ENCODE data around the gene ZMYM1.
"Not testable (repeated sequence)": the region's sequence is repeated elsewhere in the genome, so short reads cannot be mapped to it uniquely, and the experiment has no call there.

ZMYM1 gene

DNA sequence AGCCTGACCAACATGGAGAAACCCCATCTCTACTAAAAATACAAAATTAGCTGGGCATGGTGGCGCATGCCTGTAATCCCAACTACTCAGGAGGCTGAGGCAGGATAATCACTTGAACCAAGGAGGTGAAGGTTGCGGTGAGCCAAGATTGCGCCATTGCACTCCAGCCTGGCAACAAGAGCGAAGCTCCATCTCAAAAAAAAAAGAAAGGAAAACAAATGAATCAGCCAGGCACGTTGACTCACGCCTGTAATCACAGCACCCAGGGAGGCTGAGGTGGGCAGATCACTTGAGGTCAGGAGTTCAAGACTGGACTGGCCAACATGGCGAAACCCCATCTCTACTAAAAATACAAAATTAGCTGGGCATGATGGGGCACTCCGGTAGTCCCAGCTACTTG, 2.8 kb upstream of the ZMYM1 start:
- DNase-seq (ENCODE audit: low read depth, low spot score), result peak; percentile 7

DNA sequence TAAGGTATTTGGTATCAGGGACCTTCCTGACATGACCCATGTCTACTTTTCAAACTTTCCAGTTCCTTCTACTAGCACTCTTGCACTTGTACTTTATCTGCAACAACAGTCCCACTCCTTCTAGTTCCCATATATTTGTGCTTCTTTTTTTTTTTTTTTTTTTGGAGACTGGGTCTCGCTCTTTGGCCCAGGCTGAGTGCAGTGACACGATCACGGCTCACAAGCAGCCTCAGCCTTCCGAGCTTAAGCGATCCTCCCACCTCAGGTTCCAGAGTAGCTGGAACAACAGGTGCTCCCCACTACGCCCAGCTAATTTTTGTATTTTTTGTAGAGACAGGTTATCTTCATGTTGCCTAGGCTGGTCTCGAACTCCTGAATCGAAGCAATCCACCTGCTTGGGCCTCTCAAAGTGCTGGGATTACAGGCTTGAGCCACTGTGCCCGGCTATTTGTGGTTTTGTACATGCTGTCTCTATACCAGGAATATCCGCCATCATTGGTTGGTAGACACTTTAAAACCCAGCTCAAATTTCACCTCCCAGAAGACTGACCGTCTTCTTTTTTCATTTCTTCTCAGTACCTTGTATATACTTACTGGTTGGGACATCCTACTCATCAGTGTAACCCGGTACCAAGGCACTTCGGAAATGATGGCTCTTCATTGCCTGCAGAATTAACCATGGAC, 1.1 kb downstream of the ZMYM1 start:
- no peak for DNase-seq (ENCODE audit: low read depth, low spot score)

DNA sequence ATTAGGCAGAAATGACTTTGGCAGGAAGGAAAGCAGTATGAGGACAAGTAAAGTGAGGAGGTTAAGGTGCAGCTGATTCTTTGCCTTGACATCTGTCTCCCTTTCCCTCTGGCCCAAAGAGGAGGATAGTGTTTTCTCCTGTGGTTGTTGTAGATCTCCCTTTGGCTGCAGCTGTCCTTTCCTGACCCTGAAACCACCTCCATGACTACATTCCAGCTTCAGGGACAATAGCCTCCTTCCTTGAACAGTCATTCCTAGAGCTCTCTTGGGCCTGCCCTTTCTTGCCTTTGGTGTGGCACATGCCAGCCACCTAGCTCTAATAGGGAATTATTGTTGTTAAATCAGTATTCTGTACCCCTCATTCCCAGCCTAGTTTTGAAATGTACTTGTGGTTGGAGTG, 6.2 kb downstream of the ZMYM1 start:
- no peak for DNase-seq (ENCODE audit: low read depth, low spot score)

DNA sequence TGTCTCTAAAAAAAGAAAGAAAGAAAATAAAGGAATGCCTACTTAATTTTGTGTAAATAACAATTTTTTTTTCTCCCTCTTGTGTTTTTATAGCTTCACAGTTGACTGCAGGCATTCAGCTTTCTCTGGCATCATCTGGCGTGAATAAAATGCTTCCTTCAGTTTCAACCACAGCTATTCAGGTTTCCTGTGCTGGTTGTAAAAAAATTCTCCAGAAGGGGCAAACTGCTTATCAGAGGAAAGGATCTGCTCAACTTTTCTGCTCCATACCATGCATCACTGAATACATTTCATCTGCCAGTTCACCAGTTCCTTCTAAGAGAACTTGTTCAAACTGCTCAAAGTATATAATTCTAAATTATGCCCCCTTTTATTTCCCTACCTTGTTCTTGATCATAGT, 18.0 kb downstream of the ZMYM1 start:
- no peak for DNase-seq (ENCODE audit: low read depth, low spot score)

DNA sequence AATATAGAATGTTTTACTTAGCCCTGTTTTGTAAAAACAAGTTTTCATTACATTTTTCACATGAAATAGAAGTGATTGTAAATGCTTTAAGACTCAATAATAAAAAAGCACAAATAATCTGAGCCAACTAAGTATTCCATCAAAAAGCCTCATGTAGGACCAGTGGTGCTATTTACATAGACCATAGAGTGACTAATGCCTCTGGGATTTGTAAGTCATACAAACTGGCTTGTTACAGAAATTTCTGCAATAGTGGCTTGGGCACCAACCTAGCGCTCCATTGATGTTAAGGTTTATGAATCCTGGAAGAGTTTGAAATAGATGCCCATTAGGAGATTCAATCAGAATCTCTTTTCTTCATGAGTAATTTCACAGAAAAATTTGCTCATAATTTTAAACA, 31.9 kb downstream of the ZMYM1 start:
- DNase-seq (ENCODE audit: low read depth, low spot score), result no peak

DNA sequence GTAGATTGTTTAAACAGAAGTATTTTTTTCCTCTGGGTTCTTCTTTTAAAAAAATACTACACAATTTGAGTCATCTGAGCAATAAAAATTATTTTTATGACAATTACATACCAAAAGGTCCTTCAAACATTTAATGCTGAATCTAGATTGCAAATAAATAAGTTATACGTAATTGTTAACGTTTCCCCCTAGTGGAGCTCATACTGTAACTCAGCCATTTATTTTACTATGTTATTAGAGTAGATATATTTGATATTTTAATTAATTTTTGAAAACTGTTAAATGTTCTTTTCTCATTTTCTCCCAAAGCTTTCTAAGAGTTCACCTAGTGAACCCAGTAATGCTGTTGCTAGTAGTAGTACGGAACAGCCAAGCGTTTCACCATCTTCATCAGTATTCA, 33.5 kb downstream of the ZMYM1 start:
- no peak for DNase-seq (ENCODE audit: low read depth, low spot score)

DNA sequence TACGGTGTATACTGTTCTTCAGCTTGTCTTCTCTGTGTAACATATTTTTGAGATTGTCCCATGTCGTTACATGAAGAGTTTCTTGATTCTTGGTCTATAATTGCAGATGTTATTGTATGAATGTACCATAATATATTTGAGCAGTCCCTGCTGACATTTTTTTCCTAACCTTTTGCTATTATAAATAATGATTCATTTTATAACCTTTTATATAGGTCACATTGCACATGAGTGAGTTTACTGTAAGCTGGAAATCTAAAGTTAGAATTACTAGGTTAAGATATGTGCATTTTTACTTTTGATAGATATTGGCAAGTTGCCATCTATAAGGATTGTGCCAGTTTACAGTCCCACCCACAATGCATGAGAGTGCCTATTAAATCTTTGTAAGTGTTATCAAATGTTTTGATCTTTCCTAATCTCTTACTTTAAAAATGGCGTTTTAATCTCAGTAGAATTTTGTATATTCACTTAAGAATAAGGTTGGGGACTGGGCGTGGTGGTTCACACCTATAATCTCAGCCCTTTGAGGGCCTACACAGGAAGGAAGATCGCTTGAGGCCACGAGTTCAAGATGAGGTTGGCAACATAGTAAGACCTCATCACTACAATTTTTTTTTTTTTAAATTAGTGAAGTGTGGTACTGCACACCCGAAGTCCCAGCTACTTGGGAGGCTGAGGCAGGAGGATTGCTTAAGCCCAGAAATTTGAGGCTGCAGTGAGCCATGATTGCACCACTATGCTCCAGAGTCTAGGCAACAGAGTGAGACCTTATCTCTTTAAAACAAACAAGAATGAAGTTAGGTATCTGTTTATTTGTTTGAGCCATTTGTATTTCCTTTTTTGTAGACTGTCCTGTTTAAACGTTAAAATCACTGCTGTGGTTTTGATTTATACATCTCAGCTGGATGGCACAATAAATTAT, 36.5 kb downstream of the ZMYM1 start:
- DNase-seq (ENCODE audit: low read depth, low spot score), result peak; percentile 39

DNA sequence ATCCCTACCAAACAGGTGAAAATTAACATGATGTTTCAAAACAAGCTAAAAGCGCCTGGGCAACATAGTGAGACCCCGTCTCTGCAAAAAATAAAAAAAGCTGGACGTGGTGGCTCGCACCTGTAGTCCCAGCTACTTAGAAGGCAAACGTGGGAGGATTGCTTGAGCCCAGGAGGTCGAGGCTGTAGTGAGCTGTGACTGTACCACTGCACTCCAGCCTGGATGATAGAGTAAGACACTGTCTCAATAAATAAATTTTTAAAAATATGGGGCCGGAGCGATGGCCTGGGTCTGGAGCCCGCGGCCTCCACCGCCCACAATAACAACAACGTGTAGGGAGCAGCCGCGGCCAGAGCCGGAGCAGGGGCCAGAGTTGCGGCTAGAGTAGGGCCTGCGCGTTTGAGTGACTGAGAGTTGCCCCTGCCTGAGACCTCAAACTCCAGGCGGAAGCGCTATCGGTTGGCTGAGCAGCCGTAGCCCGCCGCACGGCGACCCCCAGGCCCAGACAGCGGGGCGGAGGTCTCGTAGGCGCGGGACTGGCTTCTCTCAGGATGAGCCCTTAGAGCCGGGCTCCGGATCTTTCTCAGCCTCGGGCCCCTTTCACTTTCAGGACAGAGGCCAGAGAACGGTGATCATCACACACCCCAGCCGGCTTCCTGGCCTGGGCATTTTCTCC, 41.4 kb downstream of the ZMYM1 start:
- DNase-seq (ENCODE audit: low read depth, low spot score), result no peak

DNA sequence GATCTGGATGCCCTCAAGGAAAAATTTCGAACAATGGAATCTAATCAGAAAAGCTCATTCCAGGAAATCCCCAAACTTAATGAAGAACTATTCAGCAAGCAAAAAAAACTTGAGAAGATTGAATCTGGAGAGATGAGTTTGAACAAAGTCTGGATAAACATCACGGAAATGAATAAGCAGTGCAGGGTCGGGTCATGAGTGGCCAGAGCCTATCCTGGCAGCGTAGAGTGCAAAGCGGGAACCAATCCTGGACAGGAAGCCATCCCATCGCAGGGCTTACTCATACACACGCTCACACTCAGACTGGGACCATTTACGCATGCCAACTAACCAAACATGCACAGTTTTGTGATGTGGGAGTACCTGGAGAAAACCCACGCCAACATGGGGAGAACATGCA, 43.1 kb downstream of the ZMYM1 start:
- DNase-seq (ENCODE audit: low read depth, low spot score), result no peak

DNA sequence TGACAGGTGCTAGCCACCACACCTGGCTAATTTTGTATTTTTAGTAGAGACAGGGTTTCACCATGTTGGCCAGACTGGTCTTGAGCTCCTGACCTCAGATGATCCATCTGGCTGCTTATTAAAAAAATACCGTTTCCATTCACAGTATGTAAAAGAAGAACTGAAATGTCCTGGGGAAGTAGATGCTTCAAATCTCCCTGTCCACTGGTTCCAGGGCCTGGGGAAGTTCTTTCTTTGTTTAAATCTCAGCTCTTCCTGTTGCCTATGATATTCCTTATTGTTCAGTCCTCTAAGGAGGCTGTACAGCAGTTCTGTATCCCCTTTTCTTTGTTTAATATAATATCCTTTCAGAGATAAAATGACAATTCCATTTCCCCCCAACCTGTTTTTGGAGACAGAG, 47.4 kb downstream of the ZMYM1 start:
- DNase-seq (ENCODE audit: low read depth, low spot score), result no peak

DNA sequence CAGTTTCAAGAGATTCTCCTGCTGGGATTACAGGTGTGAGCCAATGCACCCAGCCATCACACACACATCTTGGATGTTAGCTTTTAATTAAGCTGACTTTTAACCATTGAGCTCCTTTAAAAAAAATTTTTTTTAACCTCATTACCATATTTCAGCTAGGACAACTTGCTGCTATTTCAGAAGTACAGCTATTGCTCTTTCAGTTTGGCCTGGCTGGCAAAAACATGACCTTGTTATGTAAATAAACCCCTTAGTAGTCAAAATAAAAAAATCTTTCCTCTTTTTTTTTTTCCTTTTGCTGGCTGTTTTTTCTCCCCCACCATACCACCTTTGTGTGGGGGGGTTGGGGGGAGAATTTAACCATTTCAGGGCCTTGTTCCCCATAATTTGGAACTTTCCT, 49.9 kb downstream of the ZMYM1 start:
- DNase-seq (ENCODE audit: low read depth, low spot score), result no peak

DNA sequence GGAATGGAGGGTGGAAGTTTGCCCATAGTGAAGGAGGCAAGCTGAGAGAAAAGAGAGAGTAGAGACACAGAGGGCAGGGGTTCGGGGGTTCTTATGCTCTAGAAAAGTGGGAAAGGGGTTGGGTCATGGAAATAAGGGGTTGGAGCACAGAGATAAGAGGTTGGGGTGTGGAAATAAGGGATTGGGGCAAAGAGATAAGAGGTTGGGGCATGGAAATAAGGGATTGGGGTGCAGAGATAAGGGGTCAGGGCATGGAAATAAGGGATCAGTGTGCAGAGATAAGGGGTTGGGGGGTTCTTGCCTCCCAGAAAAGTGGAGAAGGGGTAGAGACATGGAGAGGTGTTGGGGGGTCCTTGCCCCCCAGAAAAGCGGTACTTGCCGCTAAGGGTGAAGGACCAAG, 57.6 kb downstream of the ZMYM1 start:
- DNase-seq (ENCODE audit: low read depth, low spot score), result no peak

DNA sequence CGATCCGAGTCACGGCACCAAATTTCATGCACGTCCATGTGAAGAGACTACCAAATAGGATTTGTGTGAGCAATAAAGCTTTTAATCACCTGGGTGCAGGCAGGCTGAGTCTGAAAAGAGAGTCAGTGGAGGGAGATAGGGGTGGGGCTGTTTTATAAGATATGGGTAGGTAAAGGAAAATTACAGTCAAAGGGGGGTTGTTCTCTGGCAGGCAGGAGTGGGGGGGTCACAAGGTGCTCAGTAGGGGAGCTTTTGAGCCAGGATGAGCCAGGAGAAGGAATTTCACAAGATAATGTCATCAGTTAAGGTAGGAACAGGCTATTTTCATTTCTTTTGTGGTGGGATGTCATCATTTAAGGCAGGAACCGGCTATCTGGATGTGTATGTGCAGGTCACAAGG, 58.4 kb downstream of the ZMYM1 start:
- not testable (repeated sequence) for DNase-seq (ENCODE audit: low read depth, low spot score)

DNA sequence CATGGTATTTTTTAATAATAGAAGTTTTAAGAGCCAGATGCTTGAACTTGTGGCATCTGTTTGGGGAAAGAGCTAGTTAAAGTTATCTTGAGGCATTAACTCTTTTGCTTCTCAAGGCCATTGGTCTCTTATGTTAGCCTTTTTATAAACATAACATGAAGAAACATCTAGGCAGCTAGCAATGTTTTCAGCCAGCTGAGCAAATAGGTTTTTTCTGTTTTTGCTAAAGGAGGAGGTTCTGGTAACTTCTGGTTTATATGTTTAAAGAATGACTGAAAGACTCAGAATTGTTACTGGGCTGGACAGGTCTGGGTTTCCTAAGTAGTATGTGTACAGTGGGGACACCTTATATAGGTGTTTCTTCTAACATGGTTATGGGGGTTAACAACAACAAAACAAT, 63.1 kb downstream of the ZMYM1 start:
- not testable (repeated sequence) for DNase-seq (ENCODE audit: low read depth, low spot score)

DNA sequence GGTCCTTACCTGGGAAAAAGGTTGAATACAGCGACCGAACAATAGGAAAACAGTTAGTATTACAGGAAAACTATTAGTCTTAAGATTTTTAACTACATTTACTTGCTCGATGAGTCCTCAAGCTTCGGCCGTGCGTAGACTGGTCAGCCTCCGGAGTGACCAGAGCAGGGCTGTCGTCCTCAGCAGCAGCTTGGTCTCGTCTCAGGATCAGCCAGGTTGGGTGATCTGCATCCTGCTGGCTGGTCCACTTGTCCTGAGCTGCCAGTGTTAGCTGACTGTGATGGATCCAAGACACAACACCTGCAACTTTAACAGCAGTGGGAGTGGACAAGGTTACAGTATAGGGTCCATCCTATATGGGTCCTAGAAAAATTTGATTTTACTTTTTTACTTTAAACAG, 63.5 kb downstream of the ZMYM1 start:
- not testable (repeated sequence) for DNase-seq (ENCODE audit: low read depth, low spot score)

DNA sequence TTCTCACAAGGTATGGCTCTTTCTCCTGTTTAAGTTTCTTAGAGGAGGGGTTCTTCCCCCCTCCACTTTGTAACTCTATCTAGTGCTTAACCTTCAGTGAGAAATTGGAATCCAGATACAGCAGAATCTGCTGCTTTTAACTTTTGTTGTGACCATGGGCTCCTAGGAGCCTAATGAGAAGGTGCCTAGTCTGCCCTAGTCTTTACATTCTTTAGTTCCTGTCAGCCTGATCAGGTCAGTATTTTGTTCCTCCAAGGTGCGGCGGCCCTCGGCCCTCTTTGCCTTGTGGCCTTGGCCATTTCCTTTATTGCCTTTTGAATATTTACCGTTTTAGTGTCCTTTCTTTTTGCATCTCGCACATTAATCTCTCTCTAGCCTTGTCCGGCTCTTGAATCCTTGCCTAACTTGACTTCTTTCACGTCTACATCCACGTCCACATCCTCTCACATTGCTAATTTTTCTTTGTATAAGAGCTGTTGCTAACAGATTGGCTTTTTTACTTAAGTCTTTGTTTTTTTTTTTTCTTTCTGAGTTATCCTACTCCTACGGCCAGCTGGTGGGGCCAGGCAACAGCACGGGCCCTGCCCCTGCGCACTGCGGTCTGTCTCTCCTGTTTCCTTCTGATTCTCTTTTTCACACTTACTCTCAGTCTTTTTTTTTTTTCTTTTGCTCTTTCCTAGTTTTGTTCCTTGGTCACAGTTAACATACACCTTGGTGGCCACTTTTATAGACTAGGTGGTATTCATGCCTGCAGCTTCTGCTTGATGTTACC, 64.7 kb downstream of the ZMYM1 start:
- DNase-seq (ENCODE audit: low read depth, low spot score), result no peak

DNA sequence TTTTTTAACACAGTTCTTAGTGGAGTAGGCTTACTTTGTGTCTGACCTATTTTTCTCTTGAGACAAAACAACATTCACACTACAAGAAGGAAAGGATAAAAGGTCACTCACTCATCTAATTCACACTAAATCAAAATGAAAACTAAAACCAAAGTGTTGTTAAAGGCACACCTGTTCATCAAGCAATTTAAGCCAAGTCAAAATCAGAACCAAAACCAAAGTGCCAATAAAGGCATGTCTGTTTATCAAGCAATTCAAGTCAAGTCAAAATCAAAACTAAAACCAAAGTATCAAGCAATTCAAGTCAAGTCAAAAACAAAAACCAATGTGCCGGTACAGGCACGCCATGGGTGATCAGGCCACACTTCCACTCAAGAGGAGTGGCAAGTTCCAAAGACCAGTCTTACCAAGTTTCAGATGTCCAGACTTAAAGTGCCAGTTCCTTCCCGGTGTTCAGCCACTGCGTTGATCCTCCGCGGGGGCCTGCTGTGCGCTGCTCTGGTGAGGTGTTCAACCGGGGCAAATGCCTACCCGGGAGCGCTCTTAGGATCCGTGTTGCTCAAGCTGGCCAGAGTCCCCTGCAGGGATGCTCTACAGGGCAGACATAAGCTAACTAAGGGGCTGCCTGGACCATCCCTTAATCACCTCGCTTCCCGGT, 66.8 kb downstream of the ZMYM1 start:
- DNase-seq (ENCODE audit: low read depth, low spot score), result not testable (repeated sequence)

DNA sequence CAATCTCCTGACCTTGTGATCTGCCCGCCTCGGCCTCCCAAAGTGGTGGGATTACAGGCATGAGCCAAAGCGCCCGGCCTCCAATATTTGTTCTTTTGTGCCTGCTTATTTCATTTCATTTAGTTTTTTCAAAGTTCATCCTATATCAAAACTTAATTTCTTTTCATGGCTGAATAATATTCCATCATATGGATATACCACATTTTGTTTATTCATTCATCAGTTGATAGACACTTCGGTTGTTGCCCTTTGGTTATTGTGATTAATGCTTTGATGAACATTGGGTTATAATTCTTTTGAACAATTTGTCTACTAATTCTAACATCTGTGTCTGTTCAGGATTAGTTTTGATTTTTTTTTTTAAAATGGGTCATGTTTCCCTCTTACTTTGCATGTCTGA, 72.0 kb downstream of the ZMYM1 start:
- no peak for DNase-seq (ENCODE audit: low read depth, low spot score)

DNA sequence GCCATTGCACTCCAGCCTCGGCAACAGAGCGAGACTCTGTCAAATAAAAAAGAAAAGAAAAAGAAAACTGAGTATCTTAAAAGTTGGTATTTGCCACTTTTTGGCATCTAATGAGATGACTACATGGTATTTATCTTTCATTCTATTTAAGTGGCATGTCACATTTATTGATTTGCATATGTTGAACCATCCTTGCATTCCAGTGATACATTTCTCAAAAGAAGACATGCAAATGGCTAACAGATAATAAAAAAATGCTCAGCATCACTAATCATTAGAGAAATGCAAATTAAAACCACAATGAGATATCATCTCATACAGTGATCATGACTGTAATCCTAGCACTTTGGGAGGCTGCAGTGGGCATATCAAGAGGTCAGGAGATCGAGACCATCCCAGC, 85.7 kb downstream of the ZMYM1 start:
- no peak for DNase-seq (ENCODE audit: low read depth, low spot score)
